PC-3 (cell line): Measurements from ENCODE around the gene ERGIC3.

ENCODE experiments used
- CTCF ChIP-seq: fragments of 300-600 bp; sonication (generic); conservative IDR thresholded peaks from 2 replicates; pipeline ENCODE4 v1.5.1; 2017; ENCODE audit warnings: antibody characterized with exemption, low read depth, mild to moderate bottlenecking, low read length
- EZH2 ChIP-seq: fragments of 300-600 bp; sonication (generic); IDR thresholded peaks from one replicate; pipeline ENCODE4 v1.6.1; 2017; ENCODE audit warnings: antibody characterized with exemption, mild to moderate bottlenecking, low read length; ENCODE audit not compliant: unreplicated experiment
- EZH2phosphoT487 ChIP-seq: fragments of 300-600 bp; sonication (generic); IDR thresholded peaks from 2 replicates; pipeline ENCODE4 v1.6.1; 2018; ENCODE audit warnings: mild to moderate bottlenecking, antibody characterized with exemption, low read length, borderline replicate concordance

GRCh38 chr20:35595456-35595855, 53.6 kb downstream of the ERGIC3 start:
- TF ChIP-seq CTCF (no peak), EZH2phosphoT487 (no peak), EZH2 (no peak)
